ENCODE results near the gene MAVS.
"Not testable (repeated sequence)": the region's sequence is repeated elsewhere in the genome, so short reads cannot be mapped to it uniquely, and the experiment has no call there.

The MAVS gene

GRCh38 chr20:3857405-3857804, 10.8 kb downstream of the MAVS start:
- no peak for DNase-seq

- DNase-seq = no peak
Observed at GRCh38 chr20:3858689-3859088, 12.1 kb downstream of the MAVS start.

GRCh38 chr20:3861191-3861590, 14.6 kb downstream of the MAVS start:
- DNase-seq = no peak

GRCh38 chr20:3862333-3862732, 15.7 kb downstream of the MAVS start:
- no peak for DNase-seq

GRCh38 chr20:3863317-3863716, 16.7 kb downstream of the MAVS start:
- no peak for DNase-seq

- no peak for DNase-seq
Observed at GRCh38 chr20:3864518-3864917, 17.9 kb downstream of the MAVS start.

- no peak for DNase-seq
Observed at GRCh38 chr20:3865152-3865886, 18.7 kb downstream of the MAVS start.

GRCh38 chr20:3865887-3866407, 19.3 kb downstream of the MAVS start:
- no peak for DNase-seq

- DNase-seq = no peak
Observed at GRCh38 chr20:3866464-3866863, 19.8 kb downstream of the MAVS start.

- no peak for DNase-seq
Observed at GRCh38 chr20:3867802-3868201, 21.2 kb downstream of the MAVS start.

GRCh38 chr20:3869839-3870634, 23.4 kb downstream of the MAVS start:
- no peak for DNase-seq

- DNase-seq = no peak
Observed at GRCh38 chr20:3871550-3872265, 25.1 kb downstream of the MAVS start.

- no peak for DNase-seq
Observed at GRCh38 chr20:3873507-3873906, 26.9 kb downstream of the MAVS start.

- DNase-seq = no peak
Observed at GRCh38 chr20:3874194-3874844, 27.7 kb downstream of the MAVS start.

GRCh38 chr20:3875378-3875974, 28.8 kb downstream of the MAVS start:
- no peak for DNase-seq

- no peak for DNase-seq
Observed at GRCh38 chr20:3876000-3876399, 29.4 kb downstream of the MAVS start.

- DNase-seq = no peak
Observed at GRCh38 chr20:3876676-3877075, 30.0 kb downstream of the MAVS start.

- DNase-seq = not testable (repeated sequence)
Observed at GRCh38 chr20:3878921-3879274, 32.3 kb downstream of the MAVS start.

GRCh38 chr20:3885715-3886114, 39.1 kb downstream of the MAVS start:
- DNase-seq = no peak

GRCh38 chr20:3887876-3888620, 41.4 kb downstream of the MAVS start:
- no peak for DNase-seq

GRCh38 chr20:3888622-3889488, 42.2 kb downstream of the MAVS start, which contains the start of gene PANK2:
PANK2 (plus strand) TSS chr20:3889387.
- DNase-seq = peak; percentile 95

Measured in activated T-cell treated with anti-CD3 and anti-CD28 coated beads, Interleukin-2, amount 50 U/mL, for 1 hour (primary cell).